ENCODE results near the gene CRTC2. TPM values are rescaled to one million over a fixed set of nuclear protein-coding genes. Genes with fewer than 3 reads are reported as not detected.

The CRTC2 gene
- total RNA-seq, 1 experiment from 2014 or later, result 40.8 TPM

DNA sequence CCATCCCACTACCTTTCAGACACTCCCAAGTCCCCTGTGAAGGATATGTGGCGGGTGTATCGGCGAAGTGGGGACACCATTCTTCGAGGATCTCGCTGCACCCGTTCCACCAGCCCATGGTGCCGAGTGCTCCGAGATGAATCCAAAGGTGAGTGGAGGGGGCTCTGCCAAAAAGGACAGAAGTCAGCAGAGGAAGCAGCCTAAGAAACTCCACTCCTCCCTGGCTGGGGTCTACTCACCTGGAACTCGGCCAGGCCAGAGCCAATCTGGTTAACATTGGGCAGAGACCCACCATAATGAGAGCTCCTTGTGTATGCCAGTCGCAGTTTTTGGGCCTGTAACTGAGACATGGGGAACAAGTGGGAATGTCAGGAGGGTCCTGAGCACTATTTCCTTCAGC, 3.6 kb downstream of the CRTC2 start:
- intact Hi-C loops (cut with micrococcal nuclease; ENCODE audit: unreplicated experiment), result no loop called here
- Histone ChIP-seq H3K27ac (ENCODE audit: low read depth, low read length, poor library complexity, severe bottlenecking) (no peak overlapping the region), H3K4me1 (ENCODE audit: insufficient read depth, low read length, poor library complexity, severe bottlenecking) (peaks cover 3% of the 10 kb centered on the region), H3K27me3 (replicated peaks; ENCODE audit: insufficient read depth, low read depth, low read length, poor library complexity) (no peaks in the 10 kb centered on the region), H3K4me3 (ENCODE audit: low read depth, low read length, poor library complexity, severe bottlenecking) (no peak overlapping the region), H3K9me3 (ENCODE audit: low read depth, low read length, poor library complexity, severe bottlenecking) (no peaks in the 10 kb centered on the region), H3K36me3 (ENCODE audit: insufficient read depth, low read length, poor library complexity, severe bottlenecking) (peaks cover 26% of the 10 kb centered on the region)
- DNase-seq (ENCODE audit: low spot score), result no peak
- TF ChIP-seq, protein P1, sequence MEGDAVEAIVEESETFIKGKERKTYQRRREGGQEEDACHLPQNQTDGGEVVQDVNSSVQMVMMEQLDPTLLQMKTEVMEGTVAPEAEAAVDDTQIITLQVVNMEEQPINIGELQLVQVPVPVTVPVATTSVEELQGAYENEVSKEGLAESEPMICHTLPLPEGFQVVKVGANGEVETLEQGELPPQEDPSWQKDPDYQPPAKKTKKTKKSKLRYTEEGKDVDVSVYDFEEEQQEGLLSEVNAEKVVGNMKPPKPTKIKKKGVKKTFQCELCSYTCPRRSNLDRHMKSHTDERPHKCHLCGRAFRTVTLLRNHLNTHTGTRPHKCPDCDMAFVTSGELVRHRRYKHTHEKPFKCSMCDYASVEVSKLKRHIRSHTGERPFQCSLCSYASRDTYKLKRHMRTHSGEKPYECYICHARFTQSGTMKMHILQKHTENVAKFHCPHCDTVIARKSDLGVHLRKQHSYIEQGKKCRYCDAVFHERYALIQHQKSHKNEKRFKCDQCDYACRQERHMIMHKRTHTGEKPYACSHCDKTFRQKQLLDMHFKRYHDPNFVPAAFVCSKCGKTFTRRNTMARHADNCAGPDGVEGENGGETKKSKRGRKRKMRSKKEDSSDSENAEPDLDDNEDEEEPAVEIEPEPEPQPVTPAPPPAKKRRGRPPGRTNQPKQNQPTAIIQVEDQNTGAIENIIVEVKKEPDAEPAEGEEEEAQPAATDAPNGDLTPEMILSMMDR (conservative IDR thresholded peaks at IDR 0.05; ENCODE audit: low read depth, low read length), result no peak
- no peak for TF ChIP-seq EZH2 (IDR thresholded peaks at IDR 0.05; ENCODE audit: borderline replicate concordance, low read depth, low read length, poor library complexity, severe bottlenecking)
- BruUV-seq (replicated peaks), result no TSS peak
- POLR2A ChIA-PET (ENCODE audit: low non-redundant PET), result no interaction called here
- CTCF ChIA-PET, result no interaction called here

DNA sequence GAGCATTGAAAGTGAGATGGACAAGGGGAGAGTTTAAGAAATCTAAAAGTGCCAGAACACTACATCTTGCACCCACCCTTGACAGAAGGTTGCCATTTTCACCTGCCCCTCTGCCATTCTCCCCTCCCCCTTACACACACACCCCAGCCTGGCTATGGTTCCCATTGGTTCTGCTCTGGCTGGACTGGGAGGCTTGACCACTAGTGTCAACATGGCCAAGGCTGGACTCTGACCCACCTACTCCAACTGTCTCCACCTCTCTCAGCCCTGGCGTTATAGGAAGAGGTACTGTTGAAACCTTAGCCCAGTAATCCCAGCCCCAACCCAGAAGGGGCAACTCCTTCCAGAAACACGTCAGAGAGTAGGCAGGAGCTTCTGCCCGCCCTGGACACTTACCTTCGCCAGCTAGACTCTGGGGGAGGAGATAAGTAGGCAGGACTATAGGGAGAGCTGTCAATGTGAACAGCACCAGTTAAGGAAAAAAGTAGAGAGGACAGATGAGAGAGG, 4.5 kb downstream of the CRTC2 start:
- POLR2A ChIA-PET (ENCODE audit: low non-redundant PET), result no interaction called here
- intact Hi-C loops (cut with micrococcal nuclease; ENCODE audit: unreplicated experiment), result no loop called here
- no peaks in the 10 kb centered on the region for H3K27me3 ChIP-seq (replicated peaks; ENCODE audit: insufficient read depth, low read depth, low read length, poor library complexity)
- H3K4me1 ChIP-seq (ENCODE audit: insufficient read depth, low read length, poor library complexity, severe bottlenecking), result peaks cover 3% of the 10 kb centered on the region
- H3K36me3 ChIP-seq (ENCODE audit: insufficient read depth, low read length, poor library complexity, severe bottlenecking), result peaks cover 26% of the 10 kb centered on the region
- TF ChIP-seq EZH2 (IDR thresholded peaks at IDR 0.05; ENCODE audit: borderline replicate concordance, low read depth, low read length, poor library complexity, severe bottlenecking), result no peak
- TF ChIP-seq, protein P1 (conservative IDR thresholded peaks at IDR 0.05; ENCODE audit: low read depth, low read length), result no peak
- no peak overlapping the region for H3K4me3 ChIP-seq (ENCODE audit: low read depth, low read length, poor library complexity, severe bottlenecking)
- no peak overlapping the region for H3K27ac ChIP-seq (ENCODE audit: low read depth, low read length, poor library complexity, severe bottlenecking)
- CTCF ChIA-PET, result no interaction called here
- no peak for DNase-seq (ENCODE audit: low spot score)
- H3K9me3 ChIP-seq (ENCODE audit: low read depth, low read length, poor library complexity, severe bottlenecking), result no peaks in the 10 kb centered on the region
- no TSS peak for BruUV-seq (replicated peaks)

DNA sequence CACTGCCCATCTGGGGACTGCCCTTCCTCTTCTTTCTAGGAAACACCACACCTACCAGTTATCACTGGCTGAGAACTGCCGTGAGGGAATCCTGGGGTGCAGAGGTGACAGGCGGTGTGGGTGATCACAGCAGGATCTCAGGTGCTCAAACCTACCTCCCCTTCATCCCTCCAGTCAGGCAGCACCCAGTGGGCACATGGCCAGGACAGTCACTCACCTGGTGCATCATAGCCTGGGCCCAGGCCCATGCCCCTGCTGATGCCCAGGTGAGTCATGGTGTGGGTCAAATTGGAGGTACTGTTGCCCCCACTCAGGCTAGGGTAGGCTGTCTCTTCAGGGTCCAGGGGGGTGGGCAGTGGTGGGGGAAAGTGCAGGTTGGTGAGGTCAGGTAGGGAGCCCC, 6.6 kb downstream of the CRTC2 start:
- CTCF ChIA-PET, result no interaction called here
- intact Hi-C loops (cut with micrococcal nuclease; ENCODE audit: unreplicated experiment), result no loop called here
- Histone ChIP-seq H3K36me3 (ENCODE audit: insufficient read depth, low read length, poor library complexity, severe bottlenecking) (peaks cover 38% of the 10 kb centered on the region), H3K4me3 (ENCODE audit: low read depth, low read length, poor library complexity, severe bottlenecking) (no peak overlapping the region), H3K4me1 (ENCODE audit: insufficient read depth, low read length, poor library complexity, severe bottlenecking) (peaks cover 3% of the 10 kb centered on the region), H3K27me3 (replicated peaks; ENCODE audit: insufficient read depth, low read depth, low read length, poor library complexity) (no peaks in the 10 kb centered on the region), H3K9me3 (ENCODE audit: low read depth, low read length, poor library complexity, severe bottlenecking) (no peaks in the 10 kb centered on the region), H3K27ac (ENCODE audit: low read depth, low read length, poor library complexity, severe bottlenecking) (no peak overlapping the region)
- TF ChIP-seq, protein P1 (conservative IDR thresholded peaks at IDR 0.05; ENCODE audit: low read depth, low read length), result no peak
- no peak for TF ChIP-seq EZH2 (IDR thresholded peaks at IDR 0.05; ENCODE audit: borderline replicate concordance, low read depth, low read length, poor library complexity, severe bottlenecking)
- POLR2A ChIA-PET (ENCODE audit: low non-redundant PET), result no interaction called here
- no TSS peak for BruUV-seq (replicated peaks)
- no peak for DNase-seq (ENCODE audit: low spot score)
